HepG2 (cell line): ENCODE measurements around the gene CCDC154. TPM values are rescaled to one million over a fixed set of nuclear protein-coding genes. Genes with fewer than 3 reads are reported as not detected.
A peak's percentile ranks its signal among the peaks of the same experiment; 100 is the strongest.

Source experiments
- ARID5B ChIP-seq: IDR thresholded peaks from 2 replicates; pipeline ENCODE4 v1.4.0; 2020; ENCODE audit warnings: mild to moderate bottlenecking, missing genetic modification reagents
- CBFB ChIP-seq: sonication (generic); formaldehyde crosslinking; IDR thresholded peaks from 2 replicates; pipeline ENCODE4 v1.4.0; 2020; ENCODE audit warnings: missing genetic modification reagents
- DMAP1 ChIP-seq: IDR thresholded peaks from 2 replicates; pipeline ENCODE4 v1.6.1; 2016
- FOSL2 ChIP-seq: sonication (generic); formaldehyde crosslinking; IDR thresholded peaks from 2 replicates; pipeline ENCODE4 v1.4.0; 2020; ENCODE audit warnings: missing genetic modification reagents
- GMEB1 ChIP-seq: sonication (generic); formaldehyde crosslinking; IDR thresholded peaks from 2 replicates; pipeline ENCODE4 v1.5.1; 2020; ENCODE audit warnings: missing genetic modification reagents, mild to moderate bottlenecking, borderline replicate concordance
- HDAC2 ChIP-seq: sonication (generic); formaldehyde crosslinking; IDR thresholded peaks from 2 replicates; pipeline ENCODE4 v1.4.0; 2020; ENCODE audit warnings: missing genetic modification reagents
- MED1 ChIP-seq: sonication (generic); formaldehyde crosslinking; IDR thresholded peaks from 2 replicates; pipeline ENCODE4 v1.4.0; 2020; ENCODE audit warnings: missing genetic modification reagents
- MXI1 ChIP-seq: IDR thresholded peaks from 3 replicates; pipeline ENCODE4 v1.6.1; 2012; ENCODE audit warnings: low read depth, low read length, inconsistent platforms, borderline replicate concordance
- NKX3-1 ChIP-seq: sonication (generic); formaldehyde crosslinking; IDR thresholded peaks from 2 replicates; pipeline ENCODE4 v1.5.0; 2020; ENCODE audit warnings: missing genetic modification reagents
- RELA ChIP-seq: sonication (generic); formaldehyde crosslinking; IDR thresholded peaks from 2 replicates; pipeline ENCODE4 v1.4.0; 2020; ENCODE audit warnings: missing genetic modification reagents
- SMAD3 ChIP-seq: sonication (generic); formaldehyde crosslinking; IDR thresholded peaks from 2 replicates; pipeline ENCODE4 v1.4.0; 2020; ENCODE audit warnings: missing genetic modification reagents
- SOX5 ChIP-seq: IDR thresholded peaks from 2 replicates; pipeline ENCODE4 v1.6.1; 2016; ENCODE audit warnings: borderline replicate concordance
- TCF7 ChIP-seq: sonication (generic); IDR thresholded peaks from 2 replicates; pipeline ENCODE4 v1.6.1; 2016; ENCODE audit warnings: antibody characterized with exemption, low read depth
- ZBTB34 ChIP-seq: sonication (generic); formaldehyde crosslinking; IDR thresholded peaks from 2 replicates; pipeline ENCODE4 v1.8.0; 2022; ENCODE audit warnings: mild to moderate bottlenecking, missing genetic modification reagents
- ZNF180 ChIP-seq: sonication (generic); formaldehyde crosslinking; IDR thresholded peaks from 2 replicates; pipeline ENCODE4 v1.4.0; 2020; ENCODE audit warnings: low read depth, missing genetic modification reagents, borderline replicate concordance
- ZNF282 ChIP-seq: fragments of 450-650 bp; IDR thresholded peaks from 2 replicates; pipeline ENCODE4 v1.6.1; 2018; ENCODE audit not compliant: partially characterized antibody
- ZNF333 ChIP-seq: sonication (generic); formaldehyde crosslinking; IDR thresholded peaks from 2 replicates; pipeline ENCODE4 v1.4.0; 2020; ENCODE audit warnings: mild to moderate bottlenecking, missing genetic modification reagents, borderline replicate concordance
- ZNF451 ChIP-seq: sonication (generic); formaldehyde crosslinking; IDR thresholded peaks from 2 replicates; pipeline ENCODE4 v1.5.0; 2020; ENCODE audit warnings: mild to moderate bottlenecking, missing genetic modification reagents
- ZNF558 ChIP-seq: sonication (generic); formaldehyde crosslinking; IDR thresholded peaks from 2 replicates; pipeline ENCODE4 v1.9.0; 2022; ENCODE audit warnings: mild to moderate bottlenecking, missing genetic modification reagents, borderline replicate concordance
- ZNF710 ChIP-seq: sonication (generic); formaldehyde crosslinking; IDR thresholded peaks from 2 replicates; pipeline ENCODE4 v1.5.0; 2020; ENCODE audit warnings: mild to moderate bottlenecking, missing genetic modification reagents, borderline replicate concordance
- ZNF792 ChIP-seq: IDR thresholded peaks from 2 replicates; pipeline ENCODE4 v1.6.1; 2016
- polyA plus RNA-seq, 8 experiments: library from polyadenylated mRNA; depleted of rRNA in 3 of 8; stranded (reverse) in 7 of 8; unstranded in 1 of 8; fragments of >200 nt; fragmentation: Illumina TruSeq in 4 of 8; extraction: Trizol in 4 of 8; gene quantifications; 2 replicates each; pipeline versions ENCODE4 v1.2.1 to v1.2.3, GENCODE V29; 2011 to 2016; ENCODE audit warnings: low read depth in 4 of 8, missing spikeins in 1 of 8, mixed read lengths in 1 of 8; ENCODE audit not compliant: insufficient read depth in 1 of 8
- total RNA-seq, 5 experiments: library from RNA; depleted of rRNA; stranded (reverse); fragments of >200 nt; fragmentation: Illumina TruSeq; extraction: Trizol; gene quantifications; 2 replicates each; pipeline ENCODE4 v1.2.3, GENCODE V29; 2016; ENCODE audit warnings: low read depth in 1 of 5

CCDC154 gene
- total and polyA plus RNA-seq, 2 of the 13 experiments (the other 11 are each of a cell fraction or from before 2014, with no cell fraction given): 0.92 to 1.5 TPM

GRCh38 chr16:1474796-1475551 is 30.6 kb upstream of the CCDC154 start, which contains the start of gene CLCN7 (continued):
- TF ChIP-seq GMEB1 (CRISPR knock-in tag) (peak; percentile 94), HDAC2 (CRISPR knock-in tag) (peak; percentile 90), ARID5B (CRISPR knock-in tag) (peak; percentile 61), FOSL2 (CRISPR knock-in tag) (peak; percentile 42), ZNF710 (peak; percentile 35; the same call in 1 of the 2 replicates), ZNF792 (CRISPR knock-in tag) (peak; percentile 63; the same call in 1 of the 2 replicates), NKX3-1 (CRISPR knock-in tag) (peak; percentile 58; the same call in 1 of the 2 replicates), TCF7 (no peak), RELA (no peak), ZNF558 (CRISPR knock-in tag) (peak; percentile 96; the same call in 1 of the 2 replicates), MXI1 (peak; percentile 86; the same call in 1 of the 3 replicates), ZNF282 (no peak), ZBTB34 (CRISPR knock-in tag) (no peak), SOX5 (peak; percentile 57; the same call in 1 of the 2 replicates), DMAP1 (CRISPR knock-in tag) (peak; percentile 71), SMAD3 (CRISPR knock-in tag) (peak; percentile 77; the same call in 1 of the 2 replicates), ZNF451 (CRISPR knock-in tag) (peak; percentile 96), MED1 (CRISPR knock-in tag) (peak; percentile 58), CBFB (CRISPR knock-in tag) (peak; percentile 91), ZNF180 (no peak), ZNF333 (CRISPR knock-in tag) (no peak; the same call in 1 of the 2 replicates)
